ENCODE measurements around the gene FUOM.

The FUOM gene

GRCh38 chr10:133315847-133316246, 42.0 kb downstream of the FUOM start:
- DNase-seq (ENCODE audit: low read depth), result peak; percentile 29
- no peak overlapping the region for H3K4me3 ChIP-seq (ENCODE audit: control insufficient read depth, low read depth, low read length)
- no peak for TF ChIP-seq CTCF (conservative IDR thresholded peaks at IDR 0.05; ENCODE audit: control insufficient read depth, insufficient read depth, low read depth, low read length)

GRCh38 chr10:133314911-133315310, 42.9 kb downstream of the FUOM start:
- no peak for DNase-seq (ENCODE audit: low read depth)
- no peak overlapping the region for H3K4me3 ChIP-seq (ENCODE audit: control insufficient read depth, low read depth, low read length)
- TF ChIP-seq CTCF (conservative IDR thresholded peaks at IDR 0.05; ENCODE audit: control insufficient read depth, insufficient read depth, low read depth, low read length), result no peak

- no peak overlapping the region for H3K4me3 ChIP-seq (ENCODE audit: control insufficient read depth, low read depth, low read length)
- no peak for DNase-seq (ENCODE audit: low read depth)
- no peak for TF ChIP-seq CTCF (conservative IDR thresholded peaks at IDR 0.05; ENCODE audit: control insufficient read depth, insufficient read depth, low read depth, low read length)
These were observed 44.6 kb downstream of the FUOM start for GRCh38 chr10:133313192-133313591.

- no peak overlapping the region for H3K4me3 ChIP-seq (ENCODE audit: control insufficient read depth, low read depth, low read length)
- no peak for TF ChIP-seq CTCF (conservative IDR thresholded peaks at IDR 0.05; ENCODE audit: control insufficient read depth, insufficient read depth, low read depth, low read length)
- DNase-seq (ENCODE audit: low read depth), result no peak
These were observed 45.1 kb downstream of the FUOM start for GRCh38 chr10:133312769-133313145.

- TF ChIP-seq CTCF (conservative IDR thresholded peaks at IDR 0.05; ENCODE audit: control insufficient read depth, insufficient read depth, low read depth, low read length), result no peak
- DNase-seq (ENCODE audit: low read depth), result no peak
- H3K4me3 ChIP-seq (ENCODE audit: control insufficient read depth, low read depth, low read length), result no peak overlapping the region
These were observed 45.6 kb downstream of the FUOM start for GRCh38 chr10:133312016-133312768.

- DNase-seq (ENCODE audit: low read depth), result no peak
- no peak for TF ChIP-seq CTCF (conservative IDR thresholded peaks at IDR 0.05; ENCODE audit: control insufficient read depth, insufficient read depth, low read depth, low read length)
- no peak overlapping the region for H3K4me3 ChIP-seq (ENCODE audit: control insufficient read depth, low read depth, low read length)
These were observed 46.2 kb downstream of the FUOM start for GRCh38 chr10:133311570-133311969.
